ENCODE data around the gene IFNL4. TPM values are rescaled to one million over a fixed set of nuclear protein-coding genes. Genes with fewer than 3 reads are reported as not detected.

The IFNL4 gene
- total and polyA plus RNA-seq, 2 donors (not counting 1 experiment from before 2014, with no cell fraction given) = not detected

- no peak overlapping the region for H3K4me3 ChIP-seq (ENCODE audit: control extremely low read depth in 1 of 5, extremely low read depth in 1 of 5, insufficient read depth in 1 of 5, low read depth in 2 of 5, low read length in 4 of 5)
- no peaks in the 10 kb centered on the region for H3K9me3 Mint-ChIP-seq (ENCODE audit: insufficient read depth)
- H3K9ac ChIP-seq (ENCODE audit: low read length) = no peak overlapping the region
- ChIA-PET CTCF (interaction anchor here (0.6 kb wide), 1 partner anchor 9 kb away, joined by 4 read pairs; no protein-coding TSS in a partner anchor), POLR2A (no interaction called here)
- no peak overlapping the region for H3K4me3 Mint-ChIP-seq
- DNase-seq = no peak
- no peaks in the 10 kb centered on the region for H3K4me1 Mint-ChIP-seq
- H4K20me1 ChIP-seq (ENCODE audit: control insufficient read depth, insufficient read depth, low read length, poor library complexity, severe bottlenecking) = no peaks in the 10 kb centered on the region
- H3K27ac Mint-ChIP-seq = no peak overlapping the region
- ATAC-seq (ENCODE audit: low read depth) = no peak
- no peaks in the 10 kb centered on the region for H3K9me3 ChIP-seq (ENCODE audit: control extremely low read depth in 1 of 3, control insufficient read depth in 2 of 3, insufficient read depth in 1 of 3, low read length in 2 of 3)
- H2AFZ ChIP-seq (ENCODE audit: insufficient read depth, low read depth, low read length, poor library complexity, severe bottlenecking) = no peak overlapping the region
- no peak overlapping the region for H3K4me2 ChIP-seq (replicated peaks; ENCODE audit: low read depth, low read length, poor library complexity, severe bottlenecking)
- intact Hi-C loops (cut with micrococcal nuclease) = no loop called here
- no peaks in the 10 kb centered on the region for H3K4me1 ChIP-seq (ENCODE audit: control insufficient read depth in 2 of 2, insufficient read depth in 2 of 2, low read length in 2 of 2)
- peaks cover 55% of the 10 kb centered on the region for H3K27me3 Mint-ChIP-seq
- peaks cover 0 to 48% (median 14%) of the 10 kb centered on the region in 4 experiments for H3K27me3 ChIP-seq (replicated peaks in 1 of 4; ENCODE audit: control extremely low read depth in 1 of 4, control insufficient read depth in 3 of 4, insufficient read depth in 4 of 4, low read length in 3 of 4)
- WGBS (ENCODE audit: insufficient coverage) = 100% methylated on average over 1 of the region's 1 CpG
- H3K36me3 ChIP-seq (replicated peaks in 1 of 2; ENCODE audit: control extremely low read depth in 1 of 2, control insufficient read depth in 1 of 2, extremely low read depth in 1 of 2, insufficient read depth in 2 of 2, low read length in 1 of 2) = no peaks in the 10 kb centered on the region
- H3K27ac ChIP-seq (ENCODE audit: low read length in 2 of 2) = no peak overlapping the region
- no peaks in the 10 kb centered on the region for H3K79me2 ChIP-seq (ENCODE audit: control insufficient read depth, insufficient read depth, low read length)
- TF ChIP-seq EZH2 (IDR thresholded peaks at IDR 0.05; ENCODE audit: borderline replicate concordance, insufficient read depth, low read depth, low read length, poor library complexity, severe bottlenecking) (no peak), CTCF (IDR thresholded peaks at IDR 0.05) (no peak)
Observed at GRCh38 chr19:39202998-39203355, 45.7 kb downstream of the IFNL4 start.

- Histone ChIP-seq H3K27me3 (replicated peaks in 1 of 4; ENCODE audit: control extremely low read depth in 1 of 4, control insufficient read depth in 3 of 4, insufficient read depth in 4 of 4, low read length in 3 of 4) (peaks cover 0 to 67% (median 23%) of the 10 kb centered on the region in 4 experiments), H3K9me3 (ENCODE audit: control extremely low read depth in 1 of 3, control insufficient read depth in 2 of 3, insufficient read depth in 1 of 3, low read length in 2 of 3) (no peaks in the 10 kb centered on the region), H3K27ac (ENCODE audit: low read length in 2 of 2) (no peak overlapping the region), H3K4me1 (ENCODE audit: control insufficient read depth in 2 of 2, insufficient read depth in 2 of 2, low read length in 2 of 2) (peaks cover 0 to 18% of the 10 kb centered on the region in 2 donors), H3K36me3 (replicated peaks in 1 of 2; ENCODE audit: control extremely low read depth in 1 of 2, control insufficient read depth in 1 of 2, extremely low read depth in 1 of 2, insufficient read depth in 2 of 2, low read length in 1 of 2) (no peaks in the 10 kb centered on the region), H2AFZ (ENCODE audit: insufficient read depth, low read depth, low read length, poor library complexity, severe bottlenecking) (no peak overlapping the region), H3K4me3 (ENCODE audit: control extremely low read depth in 1 of 5, extremely low read depth in 1 of 5, insufficient read depth in 1 of 5, low read depth in 2 of 5, low read length in 4 of 5) (no peak overlapping the region), H3K79me2 (ENCODE audit: control insufficient read depth, insufficient read depth, low read length) (no peaks in the 10 kb centered on the region), H3K9ac (ENCODE audit: low read length) (no peak overlapping the region), H3K4me2 (replicated peaks; ENCODE audit: low read depth, low read length, poor library complexity, severe bottlenecking) (no peak overlapping the region), H4K20me1 (ENCODE audit: control insufficient read depth, insufficient read depth, low read length, poor library complexity, severe bottlenecking) (no peaks in the 10 kb centered on the region)
- no peak for TF ChIP-seq EZH2 (IDR thresholded peaks at IDR 0.05; ENCODE audit: borderline replicate concordance, insufficient read depth, low read depth, low read length, poor library complexity, severe bottlenecking)
- TF ChIP-seq CTCF (IDR thresholded peaks at IDR 0.05) = no peak
- H3K4me3 Mint-ChIP-seq = no peak overlapping the region
- H3K9me3 Mint-ChIP-seq (ENCODE audit: insufficient read depth) = no peaks in the 10 kb centered on the region
- ChIA-PET POLR2A (no interaction called here), CTCF (no interaction called here)
- peaks cover 68% of the 10 kb centered on the region for H3K27me3 Mint-ChIP-seq
- H3K4me1 Mint-ChIP-seq = peaks cover 9% of the 10 kb centered on the region
- 93% methylated on average over 3 of the region's 3 CpGs for WGBS (ENCODE audit: insufficient coverage)
- H3K27ac Mint-ChIP-seq = no peak overlapping the region
- DNase-seq (no peak), ATAC-seq (ENCODE audit: low read depth) (no peak)
- intact Hi-C loops (cut with micrococcal nuclease) = no loop called here
Observed at GRCh38 chr19:39200803-39201115, 47.9 kb downstream of the IFNL4 start.
